22Rv1 (cell line): ENCODE data around the gene GRIA4.
"Not testable (repeated sequence)": the region's sequence is repeated elsewhere in the genome, so short reads cannot be mapped to it uniquely, and the experiment has no call there.

Experiments
- H3K27ac ChIP-seq: fragments of 450-650 bp; 2 replicates; pipeline ENCODE4 v1.5.1; 2017
- ZFX ChIP-seq: fragments of 450-650 bp; IDR thresholded peaks from 2 replicates; pipeline ENCODE4 v1.6.1; 2017; ENCODE audit warnings: antibody characterized with exemption, borderline replicate concordance
- TF ChIP-seq, protein P1 (sequence below): fragments of 450-650 bp; IDR thresholded peaks from 2 replicates; pipeline ENCODE4 v1.5.1; 2017; ENCODE audit warnings: mild to moderate bottlenecking

The GRIA4 gene

DNA sequence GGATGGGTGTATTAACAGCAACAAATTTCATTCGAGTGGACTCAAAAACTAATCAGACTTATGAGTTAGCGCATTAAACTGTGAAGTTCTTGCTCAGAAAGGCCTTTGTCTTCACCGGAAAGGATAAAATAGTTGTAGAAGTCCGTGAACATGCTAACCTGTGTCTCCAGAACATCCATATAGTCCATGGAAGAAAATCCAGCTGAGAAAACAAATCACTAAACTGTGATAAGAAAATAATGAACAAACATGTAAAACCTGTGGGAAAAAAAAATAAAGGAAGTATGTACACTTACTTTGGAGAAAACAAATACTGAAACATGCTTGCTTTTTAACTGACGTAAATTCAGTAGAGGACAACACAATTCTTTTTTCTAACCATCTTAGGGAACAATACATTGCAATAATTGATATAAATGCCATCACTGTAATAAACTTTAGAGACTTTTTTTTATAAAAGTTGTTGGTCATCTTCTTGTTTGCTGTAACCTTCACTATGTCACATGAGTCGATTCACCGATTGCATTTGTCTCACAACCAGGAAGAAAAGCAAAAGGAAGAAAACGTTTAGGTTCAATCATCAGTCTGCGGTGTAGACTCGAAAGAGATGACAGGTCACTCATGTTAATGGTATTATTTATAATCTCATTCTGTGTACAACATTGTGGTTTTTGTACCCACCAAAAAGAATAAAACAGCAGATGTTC lies 370.3 kb downstream of the GRIA4 start:
- TF ChIP-seq ZFX = no peak
- TF ChIP-seq, protein P1, sequence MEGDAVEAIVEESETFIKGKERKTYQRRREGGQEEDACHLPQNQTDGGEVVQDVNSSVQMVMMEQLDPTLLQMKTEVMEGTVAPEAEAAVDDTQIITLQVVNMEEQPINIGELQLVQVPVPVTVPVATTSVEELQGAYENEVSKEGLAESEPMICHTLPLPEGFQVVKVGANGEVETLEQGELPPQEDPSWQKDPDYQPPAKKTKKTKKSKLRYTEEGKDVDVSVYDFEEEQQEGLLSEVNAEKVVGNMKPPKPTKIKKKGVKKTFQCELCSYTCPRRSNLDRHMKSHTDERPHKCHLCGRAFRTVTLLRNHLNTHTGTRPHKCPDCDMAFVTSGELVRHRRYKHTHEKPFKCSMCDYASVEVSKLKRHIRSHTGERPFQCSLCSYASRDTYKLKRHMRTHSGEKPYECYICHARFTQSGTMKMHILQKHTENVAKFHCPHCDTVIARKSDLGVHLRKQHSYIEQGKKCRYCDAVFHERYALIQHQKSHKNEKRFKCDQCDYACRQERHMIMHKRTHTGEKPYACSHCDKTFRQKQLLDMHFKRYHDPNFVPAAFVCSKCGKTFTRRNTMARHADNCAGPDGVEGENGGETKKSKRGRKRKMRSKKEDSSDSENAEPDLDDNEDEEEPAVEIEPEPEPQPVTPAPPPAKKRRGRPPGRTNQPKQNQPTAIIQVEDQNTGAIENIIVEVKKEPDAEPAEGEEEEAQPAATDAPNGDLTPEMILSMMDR = no peak

DNA sequence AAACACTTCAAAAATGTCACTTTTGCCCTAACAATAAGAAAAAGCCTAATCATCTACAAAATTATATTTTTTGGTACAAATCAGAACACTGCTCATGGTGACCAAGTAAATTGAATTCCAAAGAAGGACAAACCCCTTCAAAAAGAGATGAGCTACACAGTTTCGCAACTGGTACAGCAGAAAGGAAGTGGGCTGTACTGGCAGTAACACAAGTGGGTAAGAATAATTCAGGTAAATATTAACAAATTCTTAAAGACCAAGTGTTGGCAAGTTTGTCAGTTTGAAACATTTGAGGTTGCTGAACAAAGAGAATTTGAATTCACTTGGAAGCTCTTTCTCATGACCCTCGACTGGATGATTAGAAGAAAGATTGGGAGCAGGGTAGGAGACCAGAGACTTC lies 376.7 kb downstream of the GRIA4 start:
- H3K27ac ChIP-seq = no peak overlapping the region
- TF ChIP-seq, protein P1 = no peak
- no peak for TF ChIP-seq ZFX

More for the DNA sequence above, 370.3 kb downstream of the GRIA4 start:
- no peak overlapping the region for H3K27ac ChIP-seq

DNA sequence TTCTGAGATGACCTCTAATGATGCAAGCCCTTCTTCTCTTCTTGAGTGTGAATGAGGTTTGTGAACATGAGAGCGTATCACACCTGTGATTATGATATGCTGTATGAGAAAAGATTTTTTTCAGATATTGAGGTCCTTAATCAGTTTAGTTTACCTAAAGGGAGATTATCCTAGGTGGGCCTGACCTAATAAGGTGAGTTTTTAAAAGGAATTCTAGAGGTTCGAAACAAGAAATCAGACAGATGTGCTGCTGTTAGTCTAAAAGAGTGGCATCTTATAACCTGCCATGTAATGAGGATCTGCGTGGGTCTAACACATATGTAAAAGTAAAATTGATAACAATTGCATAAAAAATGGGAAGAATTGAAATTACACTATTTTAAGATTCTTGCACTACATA lies 378.3 kb downstream of the GRIA4 start:
- no peak for TF ChIP-seq ZFX
- TF ChIP-seq, protein P1 = no peak
- no peak overlapping the region for H3K27ac ChIP-seq

DNA sequence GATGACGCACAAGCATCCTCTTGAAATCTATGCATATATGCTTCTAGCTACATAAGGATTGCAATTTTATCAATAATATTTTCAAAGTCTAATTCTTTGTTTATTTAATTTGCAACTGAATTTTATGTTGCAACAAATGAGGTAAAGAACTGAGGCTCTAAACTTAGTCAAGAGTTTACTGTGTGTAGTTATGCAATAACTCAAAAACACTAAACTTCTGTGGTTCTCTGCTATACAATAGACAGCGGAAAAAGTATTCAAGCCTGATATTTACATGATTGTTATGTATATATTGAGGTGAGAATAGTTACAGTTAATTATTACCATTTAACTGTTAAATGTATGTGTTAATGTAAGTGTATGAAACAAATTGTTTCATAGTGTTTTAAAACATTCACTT lies 379.3 kb downstream of the GRIA4 start:
- no peak overlapping the region for H3K27ac ChIP-seq
- TF ChIP-seq, protein P1 = no peak
- no peak for TF ChIP-seq ZFX

DNA sequence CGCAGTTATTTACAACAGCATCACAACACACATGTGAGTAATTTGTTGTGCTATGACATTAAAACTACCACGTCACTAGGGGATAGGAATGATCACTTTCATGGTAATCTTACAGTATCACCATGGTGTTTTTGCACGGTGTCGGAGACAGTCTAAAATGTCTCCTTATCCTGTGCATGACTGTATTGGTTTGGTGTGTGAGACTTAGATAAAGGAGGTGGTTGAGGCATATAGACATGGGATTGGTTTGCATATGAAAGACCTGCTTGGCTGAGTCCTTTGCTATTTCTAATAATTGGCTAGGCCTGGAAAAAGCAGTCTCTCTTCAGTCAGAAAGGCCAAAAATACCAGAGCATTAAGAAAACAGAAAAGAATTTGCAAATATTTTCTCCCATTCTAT lies 382.0 kb downstream of the GRIA4 start:
- no peak overlapping the region for H3K27ac ChIP-seq
- TF ChIP-seq ZFX = no peak

DNA sequence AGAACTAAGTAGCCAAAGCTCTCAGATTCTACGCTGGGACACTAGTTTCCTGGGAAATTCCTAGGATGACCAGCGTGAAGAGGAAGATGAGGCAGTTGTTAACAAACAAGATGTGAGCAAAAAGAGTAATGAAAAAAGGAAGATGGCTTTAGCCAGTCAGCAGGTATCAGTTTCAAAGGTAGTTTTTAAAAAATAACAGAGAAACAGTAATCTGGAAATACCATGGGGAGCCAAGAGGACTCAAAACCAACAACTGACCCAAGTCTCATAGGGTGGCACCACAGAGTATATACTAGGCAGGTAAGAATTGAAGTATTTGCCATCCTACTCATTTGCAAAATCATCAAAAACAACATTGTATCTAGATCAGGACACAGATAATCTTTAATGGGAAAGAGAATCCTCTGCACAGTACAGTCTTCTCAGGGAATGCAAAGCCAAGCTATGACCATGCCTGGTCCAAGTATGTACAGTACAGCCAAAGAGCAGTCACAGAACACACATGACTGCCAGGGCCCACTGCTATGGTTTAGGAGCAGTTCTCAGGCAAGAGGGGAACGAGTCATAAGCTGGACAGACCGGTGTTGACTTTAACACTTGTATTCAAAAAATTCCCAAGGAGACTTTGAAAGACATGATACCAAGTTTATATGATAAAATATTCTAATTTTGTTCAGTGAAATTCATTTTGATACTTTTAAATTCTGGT lies 391.6 kb downstream of the GRIA4 start:
- TF ChIP-seq ZFX = no peak
- TF ChIP-seq, protein P1 = no peak
- H3K27ac ChIP-seq = no peak overlapping the region

DNA sequence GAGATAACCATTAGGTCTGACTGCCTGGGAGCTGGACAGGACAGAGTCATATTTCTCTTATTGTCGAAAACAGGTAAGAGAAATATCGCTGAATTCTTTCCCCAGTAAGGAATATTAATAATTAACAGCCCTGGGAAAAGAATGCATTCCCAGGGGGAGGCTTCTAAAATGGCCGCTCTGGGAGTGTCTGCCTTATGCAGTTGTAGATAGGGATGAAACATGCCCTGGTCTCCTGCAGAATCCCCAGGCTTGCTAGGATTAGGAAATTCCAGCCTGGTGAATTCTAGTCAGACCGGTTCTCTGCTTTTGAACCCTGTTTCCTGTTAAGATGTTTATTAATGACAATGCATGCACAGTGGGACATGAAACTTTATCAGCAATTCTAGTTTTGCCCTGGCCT lies 393.2 kb downstream of the GRIA4 start:
- H3K27ac ChIP-seq = not testable (repeated sequence)

DNA sequence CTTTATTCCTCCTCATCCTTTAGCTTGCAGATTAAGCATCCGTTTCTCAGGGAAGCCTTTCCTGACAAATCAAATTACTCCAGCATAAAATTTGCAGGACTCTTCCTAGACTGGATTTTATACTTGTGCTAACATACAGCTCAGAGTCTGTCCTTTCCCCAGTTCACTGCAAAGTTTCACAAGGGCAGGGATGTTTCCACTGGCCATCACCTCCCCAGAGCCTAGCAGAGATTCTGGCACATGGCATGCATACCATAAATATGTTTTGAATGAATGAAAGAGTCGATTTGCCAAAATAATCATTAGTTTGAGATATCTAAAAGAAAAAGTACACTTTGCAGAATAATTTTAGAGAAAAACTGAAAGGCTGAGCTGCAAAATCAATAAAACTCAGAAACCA lies 401.6 kb downstream of the GRIA4 start:
- no peak overlapping the region for H3K27ac ChIP-seq
- TF ChIP-seq, protein P1 = no peak
- no peak for TF ChIP-seq ZFX
